Fibroblast of skin of abdomen (primary cell): Measurements from ENCODE around the gene SHANK1.

Experiments
- DNase-seq: peaks from one replicate; pipeline ENCODE4 v3.0.0-alpha.2; 2013

The SHANK1 gene

GRCh38 chr19:50658441-50659317 lies 60.9 kb downstream of the SHANK1 start:
- DNase-seq = peak; percentile 76

- DNase-seq = peak; percentile 99
Measured at GRCh38 chr19:50657712-50658440, 61.7 kb downstream of the SHANK1 start.

- no peak for DNase-seq
Measured at GRCh38 chr19:50657222-50657669, 62.4 kb downstream of the SHANK1 start.

GRCh38 chr19:50654882-50655281 lies 64.7 kb downstream of the SHANK1 start:
- no peak for DNase-seq

- DNase-seq = no peak
Measured at GRCh38 chr19:50652722-50653121, 66.9 kb downstream of the SHANK1 start.

GRCh38 chr19:50651174-50651573 lies 68.4 kb downstream of the SHANK1 start:
- no peak for DNase-seq

- DNase-seq = no peak
Measured at GRCh38 chr19:50649433-50650391, 69.9 kb downstream of the SHANK1 start, which contains the start of gene C19orf81. Gene C19orf81, plus strand, starts transcription at chr19:50649445. Its CDS starts 0 bp downstream, at chr19:50649445.

GRCh38 chr19:50648659-50649058 lies 70.9 kb downstream of the SHANK1 start:
- no peak for DNase-seq

- DNase-seq = no peak
Measured at GRCh38 chr19:50647879-50648615, 71.6 kb downstream of the SHANK1 start.

GRCh38 chr19:50646074-50646807 lies 73.4 kb downstream of the SHANK1 start:
- peak; percentile 68 for DNase-seq

GRCh38 chr19:50645107-50645506 lies 74.5 kb downstream of the SHANK1 start:
- DNase-seq = no peak

- DNase-seq = no peak
Measured at GRCh38 chr19:50644315-50644915, 75.2 kb downstream of the SHANK1 start.

GRCh38 chr19:50640368-50640767 lies 79.2 kb downstream of the SHANK1 start:
- DNase-seq = no peak

GRCh38 chr19:50639121-50640112 lies 80.2 kb downstream of the SHANK1 start, which contains the start of gene SYT3:
Gene SYT3, minus strand, starts transcription at chr19:50639881. Its CDS starts 2,470 bp downstream, at chr19:50637411.
- peak; percentile 31 for DNase-seq

- DNase-seq = no peak
Measured at GRCh38 chr19:50638600-50638999, 81.0 kb downstream of the SHANK1 start.

- DNase-seq = no peak
Measured at GRCh38 chr19:50636317-50637085, 83.1 kb downstream of the SHANK1 start.

- DNase-seq = no peak
Measured at GRCh38 chr19:50633973-50634372, 85.6 kb downstream of the SHANK1 start.

GRCh38 chr19:50633359-50633758 lies 86.2 kb downstream of the SHANK1 start:
- no peak for DNase-seq
